Stimulated activated CD4-positive, alpha-beta T cell treated with anti-CD3 and anti-CD28 coated beads, TNF-alpha, amount 100 ng/mL, for 1 hour (primary cell): Measurements from ENCODE around the gene SLIT2.

ENCODE experiments used
- DNase-seq, 3 donors: peaks; one replicate each; pipeline ENCODE4 v3.0.0-alpha.2; 2020; ENCODE audit warnings: low read depth in 3 of 3, low spot score in 1 of 3

The SLIT2 gene

GRCh38 chr4:20299515-20299914 lies 47.8 kb downstream of the SLIT2 start:
- no peak for DNase-seq

- DNase-seq: no peak
Measured at GRCh38 chr4:20301161-20301560, 49.5 kb downstream of the SLIT2 start.
